ENCODE results near the gene DEFB132. TPM values are rescaled to one million over a fixed set of nuclear protein-coding genes. Genes with fewer than 3 reads are reported as not detected.

Gene DEFB132
- total and polyA plus RNA-seq, 2 of the 13 experiments (the other 11 are each of a cell fraction or from before 2014, with no cell fraction given): not detected

DNA sequence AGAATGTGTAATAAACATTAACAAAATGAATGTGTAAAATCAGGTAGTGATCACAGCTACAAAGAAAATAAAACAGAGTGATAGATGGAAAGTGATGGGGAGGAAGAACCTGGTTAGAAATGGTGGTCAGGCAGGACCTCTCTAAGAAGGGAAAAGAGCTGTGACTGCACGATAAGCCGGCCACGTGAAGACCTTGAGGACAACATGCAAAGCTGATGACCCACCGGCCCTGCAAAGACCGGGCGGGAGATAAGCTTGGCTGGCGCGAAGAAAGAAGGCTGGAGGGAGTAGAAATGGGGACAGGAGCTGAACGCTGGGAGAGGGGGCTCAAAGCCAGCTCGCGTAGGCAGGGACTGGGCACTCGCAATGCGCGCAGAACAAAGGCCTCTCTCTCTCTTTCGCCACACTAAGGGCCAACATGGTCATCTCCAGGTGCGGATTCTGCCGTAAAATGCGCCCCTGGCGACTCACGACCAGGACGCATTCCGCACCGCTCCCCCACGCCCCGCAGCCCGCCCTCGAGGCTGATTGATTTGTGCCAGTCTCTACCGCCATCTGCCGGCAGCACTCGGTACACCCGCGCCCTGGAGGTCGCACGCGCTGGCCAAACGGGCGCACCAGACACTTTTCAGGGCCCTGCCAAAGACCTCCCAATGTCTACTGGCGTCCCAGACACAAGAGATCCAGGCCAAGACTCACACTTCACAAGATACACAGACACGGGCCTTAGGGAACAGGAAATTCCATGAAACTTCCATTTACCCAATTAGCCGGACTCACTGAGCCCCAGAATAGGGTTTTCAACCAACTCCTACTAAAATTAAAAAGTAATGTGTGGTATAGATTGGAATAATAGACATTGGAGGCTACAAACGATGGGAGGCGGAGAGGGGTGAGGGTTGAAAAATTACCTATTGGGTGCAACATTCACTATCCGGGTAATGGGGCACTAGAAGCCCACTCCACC, 9.4 kb downstream of the DEFB132 start (continued):
- TF ChIP-seq, protein P1, sequence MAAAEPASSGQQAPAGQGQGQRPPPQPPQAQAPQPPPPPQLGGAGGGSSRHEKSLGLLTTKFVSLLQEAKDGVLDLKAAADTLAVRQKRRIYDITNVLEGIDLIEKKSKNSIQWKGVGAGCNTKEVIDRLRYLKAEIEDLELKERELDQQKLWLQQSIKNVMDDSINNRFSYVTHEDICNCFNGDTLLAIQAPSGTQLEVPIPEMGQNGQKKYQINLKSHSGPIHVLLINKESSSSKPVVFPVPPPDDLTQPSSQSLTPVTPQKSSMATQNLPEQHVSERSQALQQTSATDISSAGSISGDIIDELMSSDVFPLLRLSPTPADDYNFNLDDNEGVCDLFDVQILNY (CRISPR knock-in tag; conservative IDR thresholded peaks at IDR 0.05): peak; percentile 66
- TF ChIP-seq TP53 (CRISPR knock-in tag; conservative IDR thresholded peaks at IDR 0.05) (peak; percentile 58; the same call in 1 of the 2 replicates), AHR (CRISPR knock-in tag; IDR thresholded peaks at IDR 0.05) (peak; percentile 91)
- TF ChIP-seq, protein P2, sequence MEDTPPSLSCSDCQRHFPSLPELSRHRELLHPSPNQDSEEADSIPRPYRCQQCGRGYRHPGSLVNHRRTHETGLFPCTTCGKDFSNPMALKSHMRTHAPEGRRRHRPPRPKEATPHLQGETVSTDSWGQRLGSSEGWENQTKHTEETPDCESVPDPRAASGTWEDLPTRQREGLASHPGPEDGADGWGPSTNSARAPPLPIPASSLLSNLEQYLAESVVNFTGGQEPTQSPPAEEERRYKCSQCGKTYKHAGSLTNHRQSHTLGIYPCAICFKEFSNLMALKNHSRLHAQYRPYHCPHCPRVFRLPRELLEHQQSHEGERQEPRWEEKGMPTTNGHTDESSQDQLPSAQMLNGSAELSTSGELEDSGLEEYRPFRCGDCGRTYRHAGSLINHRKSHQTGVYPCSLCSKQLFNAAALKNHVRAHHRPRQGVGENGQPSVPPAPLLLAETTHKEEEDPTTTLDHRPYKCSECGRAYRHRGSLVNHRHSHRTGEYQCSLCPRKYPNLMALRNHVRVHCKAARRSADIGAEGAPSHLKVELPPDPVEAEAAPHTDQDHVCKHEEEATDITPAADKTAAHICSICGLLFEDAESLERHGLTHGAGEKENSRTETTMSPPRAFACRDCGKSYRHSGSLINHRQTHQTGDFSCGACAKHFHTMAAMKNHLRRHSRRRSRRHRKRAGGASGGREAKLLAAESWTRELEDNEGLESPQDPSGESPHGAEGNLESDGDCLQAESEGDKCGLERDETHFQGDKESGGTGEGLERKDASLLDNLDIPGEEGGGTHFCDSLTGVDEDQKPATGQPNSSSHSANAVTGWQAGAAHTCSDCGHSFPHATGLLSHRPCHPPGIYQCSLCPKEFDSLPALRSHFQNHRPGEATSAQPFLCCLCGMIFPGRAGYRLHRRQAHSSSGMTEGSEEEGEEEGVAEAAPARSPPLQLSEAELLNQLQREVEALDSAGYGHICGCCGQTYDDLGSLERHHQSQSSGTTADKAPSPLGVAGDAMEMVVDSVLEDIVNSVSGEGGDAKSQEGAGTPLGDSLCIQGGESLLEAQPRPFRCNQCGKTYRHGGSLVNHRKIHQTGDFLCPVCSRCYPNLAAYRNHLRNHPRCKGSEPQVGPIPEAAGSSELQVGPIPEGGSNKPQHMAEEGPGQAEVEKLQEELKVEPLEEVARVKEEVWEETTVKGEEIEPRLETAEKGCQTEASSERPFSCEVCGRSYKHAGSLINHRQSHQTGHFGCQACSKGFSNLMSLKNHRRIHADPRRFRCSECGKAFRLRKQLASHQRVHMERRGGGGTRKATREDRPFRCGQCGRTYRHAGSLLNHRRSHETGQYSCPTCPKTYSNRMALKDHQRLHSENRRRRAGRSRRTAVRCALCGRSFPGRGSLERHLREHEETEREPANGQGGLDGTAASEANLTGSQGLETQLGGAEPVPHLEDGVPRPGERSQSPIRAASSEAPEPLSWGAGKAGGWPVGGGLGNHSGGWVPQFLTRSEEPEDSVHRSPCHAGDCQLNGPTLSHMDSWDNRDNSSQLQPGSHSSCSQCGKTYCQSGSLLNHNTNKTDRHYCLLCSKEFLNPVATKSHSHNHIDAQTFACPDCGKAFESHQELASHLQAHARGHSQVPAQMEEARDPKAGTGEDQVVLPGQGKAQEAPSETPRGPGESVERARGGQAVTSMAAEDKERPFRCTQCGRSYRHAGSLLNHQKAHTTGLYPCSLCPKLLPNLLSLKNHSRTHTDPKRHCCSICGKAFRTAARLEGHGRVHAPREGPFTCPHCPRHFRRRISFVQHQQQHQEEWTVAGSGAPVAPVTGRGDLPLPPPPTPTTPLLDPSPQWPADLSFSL (CRISPR knock-in tag; IDR thresholded peaks at IDR 0.05): peak; percentile 74
- TF ChIP-seq, protein P3, sequence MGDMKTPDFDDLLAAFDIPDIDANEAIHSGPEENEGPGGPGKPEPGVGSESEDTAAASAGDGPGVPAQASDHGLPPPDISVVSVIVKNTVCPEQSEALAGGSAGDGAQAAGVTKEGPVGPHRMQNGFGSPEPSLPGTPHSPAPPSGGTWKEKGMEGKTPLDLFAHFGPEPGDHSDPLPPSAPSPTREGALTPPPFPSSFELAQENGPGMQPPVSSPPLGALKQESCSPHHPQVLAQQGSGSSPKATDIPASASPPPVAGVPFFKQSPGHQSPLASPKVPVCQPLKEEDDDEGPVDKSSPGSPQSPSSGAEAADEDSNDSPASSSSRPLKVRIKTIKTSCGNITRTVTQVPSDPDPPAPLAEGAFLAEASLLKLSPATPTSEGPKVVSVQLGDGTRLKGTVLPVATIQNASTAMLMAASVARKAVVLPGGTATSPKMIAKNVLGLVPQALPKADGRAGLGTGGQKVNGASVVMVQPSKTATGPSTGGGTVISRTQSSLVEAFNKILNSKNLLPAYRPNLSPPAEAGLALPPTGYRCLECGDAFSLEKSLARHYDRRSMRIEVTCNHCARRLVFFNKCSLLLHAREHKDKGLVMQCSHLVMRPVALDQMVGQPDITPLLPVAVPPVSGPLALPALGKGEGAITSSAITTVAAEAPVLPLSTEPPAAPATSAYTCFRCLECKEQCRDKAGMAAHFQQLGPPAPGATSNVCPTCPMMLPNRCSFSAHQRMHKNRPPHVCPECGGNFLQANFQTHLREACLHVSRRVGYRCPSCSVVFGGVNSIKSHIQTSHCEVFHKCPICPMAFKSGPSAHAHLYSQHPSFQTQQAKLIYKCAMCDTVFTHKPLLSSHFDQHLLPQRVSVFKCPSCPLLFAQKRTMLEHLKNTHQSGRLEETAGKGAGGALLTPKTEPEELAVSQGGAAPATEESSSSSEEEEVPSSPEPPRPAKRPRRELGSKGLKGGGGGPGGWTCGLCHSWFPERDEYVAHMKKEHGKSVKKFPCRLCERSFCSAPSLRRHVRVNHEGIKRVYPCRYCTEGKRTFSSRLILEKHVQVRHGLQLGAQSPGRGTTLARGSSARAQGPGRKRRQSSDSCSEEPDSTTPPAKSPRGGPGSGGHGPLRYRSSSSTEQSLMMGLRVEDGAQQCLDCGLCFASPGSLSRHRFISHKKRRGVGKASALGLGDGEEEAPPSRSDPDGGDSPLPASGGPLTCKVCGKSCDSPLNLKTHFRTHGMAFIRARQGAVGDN (CRISPR knock-in tag; IDR thresholded peaks at IDR 0.05): peak; percentile 99

All from HepG2 (cell line).